Stimulated activated effector memory CD8-positive, alpha-beta T cell treated with anti-CD3 and anti-CD28 coated beads, Interleukin-12 subunit alpha, Interleukin-12 subunit beta, amount 100 ng/mL, for 72 hours (primary cell): ENCODE measurements around the gene SH2D1B.
"Not testable (repeated sequence)": the region's sequence is repeated elsewhere in the genome, so short reads cannot be mapped to it uniquely, and the experiment has no call there.

Experiments
- ATAC-seq: fragments of 150-1000 bp; cut with Tn5 transposase; 2 replicates; pipeline ENCODE4 v1.10.0; 2021
- DNase-seq, 2 donors: peaks; one replicate each; pipeline ENCODE4 v3.0.0; 2021 to 2022; ENCODE audit warnings: low spot score in 2 of 2
- H3K27ac Mint-ChIP-seq: one replicate; pipeline ENCODE4 v1.8.0; 2022; ENCODE audit warnings: mild to moderate bottlenecking, mixed read lengths
- H3K36me3 Mint-ChIP-seq: one replicate; pipeline ENCODE4 v1.8.0; 2022; ENCODE audit warnings: mild to moderate bottlenecking, mixed read lengths
- H3K4me1 Mint-ChIP-seq: one replicate; pipeline ENCODE4 v1.8.0; 2022; ENCODE audit warnings: mixed read lengths
- H3K4me3 Mint-ChIP-seq: one replicate; pipeline ENCODE4 v1.8.0; 2022; ENCODE audit warnings: mild to moderate bottlenecking, mixed read lengths
- H3K9me3 Mint-ChIP-seq: one replicate; pipeline ENCODE4 v1.8.0; 2022; ENCODE audit warnings: mixed read lengths

The SH2D1B gene

GRCh38 chr1:162364498-162364897 lies 47.4 kb downstream of the SH2D1B start:
- DNase-seq (no peak), ATAC-seq (no peak)
- no peaks in the 10 kb centered on the region for H3K9me3 Mint-ChIP-seq
- no peaks in the 10 kb centered on the region for H3K4me1 Mint-ChIP-seq
- H3K27ac Mint-ChIP-seq: no peak overlapping the region
- H3K36me3 Mint-ChIP-seq: no peaks in the 10 kb centered on the region
- H3K4me3 Mint-ChIP-seq: no peak overlapping the region

- no peak overlapping the region for H3K4me3 Mint-ChIP-seq
- ATAC-seq (no peak), DNase-seq (no peak)
- H3K4me1 Mint-ChIP-seq: no peaks in the 10 kb centered on the region
- H3K9me3 Mint-ChIP-seq: no peaks in the 10 kb centered on the region
- no peak overlapping the region for H3K27ac Mint-ChIP-seq
- H3K36me3 Mint-ChIP-seq: no peaks in the 10 kb centered on the region
Observed at GRCh38 chr1:162363823-162364222, 48.1 kb downstream of the SH2D1B start.

GRCh38 chr1:162361349-162361748 lies 50.6 kb downstream of the SH2D1B start:
- Mint-ChIP-seq H3K4me1 (no peaks in the 10 kb centered on the region), H3K4me3 (no peak overlapping the region), H3K9me3 (no peaks in the 10 kb centered on the region), H3K36me3 (no peaks in the 10 kb centered on the region), H3K27ac (no peak overlapping the region)
- DNase-seq (no peak), ATAC-seq (no peak)

- Mint-ChIP-seq H3K4me1 (no peaks in the 10 kb centered on the region), H3K27ac (no peak overlapping the region), H3K9me3 (no peaks in the 10 kb centered on the region), H3K36me3 (no peaks in the 10 kb centered on the region), H3K4me3 (no peak overlapping the region)
- DNase-seq (no peak), ATAC-seq (no peak)
Observed at GRCh38 chr1:162360874-162361260, 51.1 kb downstream of the SH2D1B start.

- no peak overlapping the region for H3K4me3 Mint-ChIP-seq
- no peaks in the 10 kb centered on the region for H3K9me3 Mint-ChIP-seq
- H3K27ac Mint-ChIP-seq: no peak overlapping the region
- H3K36me3 Mint-ChIP-seq: no peaks in the 10 kb centered on the region
- ATAC-seq (no peak), DNase-seq (no peak)
- H3K4me1 Mint-ChIP-seq: no peaks in the 10 kb centered on the region
Observed at GRCh38 chr1:162360237-162360873, 51.6 kb downstream of the SH2D1B start.

- Mint-ChIP-seq H3K9me3 (no peaks in the 10 kb centered on the region), H3K4me3 (no peak overlapping the region), H3K27ac (no peak overlapping the region), H3K4me1 (no peaks in the 10 kb centered on the region), H3K36me3 (no peaks in the 10 kb centered on the region)
- ATAC-seq: no peak
- no peak for DNase-seq
Observed at GRCh38 chr1:162359523-162360236, 52.3 kb downstream of the SH2D1B start.

- Mint-ChIP-seq H3K9me3 (no peaks in the 10 kb centered on the region), H3K4me3 (no peak overlapping the region), H3K4me1 (no peaks in the 10 kb centered on the region), H3K36me3 (no peaks in the 10 kb centered on the region), H3K27ac (no peak overlapping the region)
- ATAC-seq: no peak
- DNase-seq: no peak
Observed at GRCh38 chr1:162358928-162359327, 53.0 kb downstream of the SH2D1B start.

GRCh38 chr1:162357681-162358266 lies 54.2 kb downstream of the SH2D1B start:
- Mint-ChIP-seq H3K4me1 (no peaks in the 10 kb centered on the region), H3K9me3 (no peaks in the 10 kb centered on the region), H3K27ac (no peak overlapping the region), H3K4me3 (no peak overlapping the region), H3K36me3 (no peaks in the 10 kb centered on the region)
- no peak for ATAC-seq
- no peak for DNase-seq

GRCh38 chr1:162353702-162354101 lies 58.2 kb downstream of the SH2D1B start:
- H3K4me3 Mint-ChIP-seq: no peak overlapping the region
- ATAC-seq (no peak), DNase-seq (no peak)
- no peaks in the 10 kb centered on the region for H3K36me3 Mint-ChIP-seq
- H3K9me3 Mint-ChIP-seq: no peaks in the 10 kb centered on the region
- H3K27ac Mint-ChIP-seq: no peak overlapping the region
- H3K4me1 Mint-ChIP-seq: no peaks in the 10 kb centered on the region

- Mint-ChIP-seq H3K9me3 (no peaks in the 10 kb centered on the region), H3K27ac (no peak overlapping the region), H3K4me3 (no peak overlapping the region), H3K36me3 (no peaks in the 10 kb centered on the region), H3K4me1 (no peaks in the 10 kb centered on the region)
- DNase-seq (no peak), ATAC-seq (no peak)
Observed at GRCh38 chr1:162353078-162353477, 58.9 kb downstream of the SH2D1B start.

- ATAC-seq, H3K4me3 Mint-ChIP-seq, H3K4me1 Mint-ChIP-seq, DNase-seq, H3K9me3 Mint-ChIP-seq, H3K27ac Mint-ChIP-seq, H3K36me3 Mint-ChIP-seq: not testable (repeated sequence)
Observed at GRCh38 chr1:162351874-162352273, 60.1 kb downstream of the SH2D1B start.

- Mint-ChIP-seq H3K4me1 (no peaks in the 10 kb centered on the region), H3K36me3 (no peaks in the 10 kb centered on the region), H3K27ac (no peak overlapping the region), H3K9me3 (no peaks in the 10 kb centered on the region), H3K4me3 (no peak overlapping the region)
- ATAC-seq: no peak
- no peak for DNase-seq
Observed at GRCh38 chr1:162351246-162351842, 60.6 kb downstream of the SH2D1B start.

- no peak for DNase-seq
- Mint-ChIP-seq H3K4me1 (no peaks in the 10 kb centered on the region), H3K27ac (no peak overlapping the region)
Observed at GRCh38 chr1:162349635-162350330, 62.2 kb downstream of the SH2D1B start.

GRCh38 chr1:162347281-162347680 lies 64.7 kb downstream of the SH2D1B start:
- Mint-ChIP-seq H3K9me3 (no peaks in the 10 kb centered on the region), H3K4me3 (no peak overlapping the region), H3K36me3 (no peaks in the 10 kb centered on the region), H3K27ac (no peak overlapping the region), H3K4me1 (no peaks in the 10 kb centered on the region)
- no peak for DNase-seq
- ATAC-seq: no peak

More at GRCh38 chr1:162349635-162350330, 62.2 kb downstream of the SH2D1B start:
- no peak overlapping the region for H3K4me3 Mint-ChIP-seq
- H3K9me3 Mint-ChIP-seq: no peaks in the 10 kb centered on the region
- no peak for ATAC-seq
- H3K36me3 Mint-ChIP-seq: no peaks in the 10 kb centered on the region
